OCI-LY1 (cell line): ENCODE measurements around the gene ZBTB3.
"Not testable (repeated sequence)": the region's sequence is repeated elsewhere in the genome, so short reads cannot be mapped to it uniquely, and the experiment has no call there.

Experiments used
- H2AFZ ChIP-seq: fragments of 200-600 bp; sonication (generic), shearing (Covaris generic); 2 replicates; pipeline ENCODE4 v1.6.0; 2014; ENCODE audit warnings: antibody characterized with exemption, mild to moderate bottlenecking, low read length
- H3F3A ChIP-seq: fragments of 200-600 bp; sonication (generic), shearing (Covaris generic); 2 replicates; pipeline ENCODE4 v1.6.0; 2014; ENCODE audit warnings: mild to moderate bottlenecking, antibody characterized with exemption, low read length, moderate library complexity; ENCODE audit not compliant: insufficient read depth
- H3K27ac ChIP-seq: fragments of 200-600 bp; sonication (generic); 2 replicates; pipeline ENCODE4 v1.5.1; 2014; ENCODE audit warnings: low read length, mixed run types, mild to moderate bottlenecking, low read depth; ENCODE audit not compliant: poor library complexity, severe bottlenecking
- H3K27me3 ChIP-seq: fragments of 200-600 bp; sonication (generic); 2 replicates; pipeline ENCODE4 v1.6.0; 2014; ENCODE audit warnings: antibody characterized with exemption, mild to moderate bottlenecking, low read length, moderate library complexity; ENCODE audit not compliant: insufficient read depth
- H3K36me3 ChIP-seq: fragments of 200-600 bp; sonication (generic); 2 replicates; pipeline ENCODE4 v1.6.1; 2014; ENCODE audit warnings: mild to moderate bottlenecking, antibody characterized with exemption, low read length, moderate library complexity, mixed read lengths; ENCODE audit not compliant: insufficient read depth
- H3K4me1 ChIP-seq: fragments of 200-600 bp; sonication (generic); 2 replicates; pipeline ENCODE4 v1.5.1; 2014; ENCODE audit warnings: mild to moderate bottlenecking, low read length, moderate library complexity; ENCODE audit not compliant: insufficient read depth, severe bottlenecking
- H3K4me2 ChIP-seq: fragments of 200-600 bp; sonication (generic), shearing (Covaris generic); 2 replicates; pipeline ENCODE4 v1.6.1; 2014; ENCODE audit warnings: low read length
- H3K4me3 ChIP-seq: fragments of 200-600 bp; sonication (generic); 2 replicates; pipeline ENCODE4 v1.5.1; 2014; ENCODE audit warnings: low read length, low read depth, mild to moderate bottlenecking, mixed read lengths; ENCODE audit not compliant: poor library complexity, severe bottlenecking
- H3K79me2 ChIP-seq: fragments of 200-600 bp; shearing (Covaris generic); 2 replicates; pipeline ENCODE4 v1.6.1; 2016; ENCODE audit warnings: mixed run types, low read length, mixed read lengths; ENCODE audit not compliant: insufficient read depth
- H3K9ac ChIP-seq: fragments of 200-600 bp; sonication (generic), shearing (Covaris generic); 2 replicates; pipeline ENCODE4 v1.6.1; 2014; ENCODE audit warnings: mild to moderate bottlenecking, low read length, mixed read lengths
- H3K9me2 ChIP-seq: fragments of 200-600 bp; sonication (generic), shearing (Covaris generic); 2 replicates; pipeline ENCODE4 v1.6.1; 2014; ENCODE audit warnings: low read depth, mild to moderate bottlenecking, low read length, mixed read lengths
- H3K9me3 ChIP-seq: fragments of 200-600 bp; shearing (Covaris generic); 2 replicates; pipeline ENCODE4 v1.6.1; 2014; ENCODE audit warnings: low read length, mixed read lengths
- H4K20me1 ChIP-seq: fragments of 200-600 bp; sonication (generic), shearing (Covaris generic); 2 replicates; pipeline ENCODE4 v1.6.0; 2016; ENCODE audit warnings: mild to moderate bottlenecking, low read length; ENCODE audit not compliant: insufficient read depth
- CTCF ChIP-seq: fragments of 200-600 bp; sonication (generic), shearing (Covaris generic); IDR thresholded peaks from 2 replicates; pipeline ENCODE4 v1.5.1; 2017; ENCODE audit warnings: mild to moderate bottlenecking, antibody characterized with exemption, low read length, moderate library complexity, mixed read lengths
- EZH2 ChIP-seq: fragments of 200-600 bp; sonication (generic), shearing (Covaris generic); IDR thresholded peaks from 2 replicates; pipeline ENCODE4 v1.8.0; 2017; ENCODE audit warnings: borderline replicate concordance, mixed run types, mild to moderate bottlenecking, antibody characterized with exemption, low read length, moderate library complexity, mixed read lengths

ZBTB3 gene

GRCh38 chr11:62752177-62752785, 1.7 kb downstream of the ZBTB3 start:
- no peaks in the 10 kb centered on the region for H3K9me2 ChIP-seq
- no peak overlapping the region for H3K27ac ChIP-seq
- H3K9me3 ChIP-seq: no peaks in the 10 kb centered on the region
- H3K4me3 ChIP-seq: no peak overlapping the region
- H3K4me2 ChIP-seq: no peak overlapping the region; the same call in 1 of the 2 replicates
- H3K36me3 ChIP-seq: peaks cover 15% of the 10 kb centered on the region; the same call in 1 of the 2 replicates
- H4K20me1 ChIP-seq: no peaks in the 10 kb centered on the region
- peaks cover 32% of the 10 kb centered on the region for H3K4me1 ChIP-seq
- no peak overlapping the region; the same call in 1 of the 2 replicates for H3K9ac ChIP-seq
- no peak overlapping the region for H2AFZ ChIP-seq
- no peaks in the 10 kb centered on the region for H3K27me3 ChIP-seq
- no peaks in the 10 kb centered on the region for H3F3A ChIP-seq
- no peak for TF ChIP-seq CTCF
- no peak for TF ChIP-seq EZH2
- H3K79me2 ChIP-seq: no peaks in the 10 kb centered on the region

DNA sequence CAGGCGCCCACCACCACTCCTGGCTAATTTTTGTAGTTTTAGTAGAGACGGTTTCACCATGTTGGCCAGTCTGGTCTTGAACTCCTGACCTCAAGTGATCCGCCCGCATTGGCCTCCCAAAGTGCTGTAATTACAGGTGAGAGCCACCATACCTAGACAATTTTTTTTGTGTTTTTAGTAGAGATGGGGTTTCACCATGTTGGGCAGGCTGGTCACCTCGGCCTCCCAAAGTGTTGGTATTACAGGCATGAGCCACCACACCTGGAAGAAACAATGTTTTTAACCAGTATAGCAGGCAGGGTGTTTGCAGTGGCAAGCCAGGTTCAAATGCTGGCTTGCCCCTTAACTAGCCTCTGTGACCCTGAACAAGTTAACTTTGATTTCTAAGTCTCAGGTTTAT, 4.0 kb downstream of the ZBTB3 start:
- H3K27me3 ChIP-seq, H2AFZ ChIP-seq, H3K4me2 ChIP-seq, H3K4me3 ChIP-seq, H4K20me1 ChIP-seq, H3K79me2 ChIP-seq, H3K9me2 ChIP-seq, H3K9me3 ChIP-seq, H3F3A ChIP-seq, H3K9ac ChIP-seq, H3K27ac ChIP-seq: not testable (repeated sequence)
- Histone ChIP-seq H3K4me1 (peaks cover 31% of the 10 kb centered on the region), H3K36me3 (peaks cover 15% of the 10 kb centered on the region; the same call in 1 of the 2 replicates)

- H3K36me3 ChIP-seq: peaks cover 8% of the 10 kb centered on the region; the same call in 1 of the 2 replicates
- H4K20me1 ChIP-seq: no peaks in the 10 kb centered on the region
- TF ChIP-seq EZH2 (no peak), CTCF (no peak)
- no peak overlapping the region for H2AFZ ChIP-seq
- peak overlapping the region; percentile 59 for H3K27ac ChIP-seq
- H3K27me3 ChIP-seq: no peaks in the 10 kb centered on the region
- no peaks in the 10 kb centered on the region for H3K79me2 ChIP-seq
- H3K4me3 ChIP-seq: no peak overlapping the region
- peak overlapping the region; percentile 37; the same call in 1 of the 2 replicates for H3K4me2 ChIP-seq
- H3K9me2 ChIP-seq: no peaks in the 10 kb centered on the region
- no peaks in the 10 kb centered on the region for H3F3A ChIP-seq
- H3K4me1 ChIP-seq: peaks cover 19% of the 10 kb centered on the region
- H3K9me3 ChIP-seq: no peaks in the 10 kb centered on the region
- peak overlapping the region; percentile 34; the same call in 1 of the 2 replicates for H3K9ac ChIP-seq
Measured at GRCh38 chr11:62747475-62748160, 6.3 kb downstream of the ZBTB3 start.
